Measurements from ENCODE around the gene WNT7B.
A peak's percentile ranks its signal among the peaks of the same experiment; 100 is the strongest.

WNT7B gene

GRCh38 chr22:45974498-45974897 is 2.5 kb downstream of the WNT7B start:
- DNase-seq: no peak

- no peak for DNase-seq
Measured at GRCh38 chr22:45972889-45973253, 4.1 kb downstream of the WNT7B start.

GRCh38 chr22:45972091-45972888 is 4.7 kb downstream of the WNT7B start:
- DNase-seq: peak in 4 of 51 donors; percentile 23 to 37 (median 32)

GRCh38 chr22:45971408-45972028 is 5.4 kb downstream of the WNT7B start:
- DNase-seq: no peak

- peak in 7 of 51 donors; percentile 3 to 57 (median 35) for DNase-seq
Measured at GRCh38 chr22:45970705-45971407, 6.1 kb downstream of the WNT7B start.

- no peak for DNase-seq
Measured at GRCh38 chr22:45969801-45970470, 7.0 kb downstream of the WNT7B start.

GRCh38 chr22:45969414-45969799 is 7.6 kb downstream of the WNT7B start:
- DNase-seq: no peak

GRCh38 chr22:45968751-45969413 is 8.1 kb downstream of the WNT7B start:
- no peak for DNase-seq

GRCh38 chr22:45968003-45968650 is 8.8 kb downstream of the WNT7B start:
- DNase-seq: no peak

GRCh38 chr22:45966895-45967365 is 10.0 kb downstream of the WNT7B start:
- peak in 6 of 51 donors; percentile 14 to 35 (median 22) for DNase-seq

GRCh38 chr22:45966320-45966894 is 10.6 kb downstream of the WNT7B start:
- DNase-seq: peak in 1 of 51 donors; percentile 22

- DNase-seq: no peak
Measured at GRCh38 chr22:45965563-45965962, 11.4 kb downstream of the WNT7B start.

GRCh38 chr22:45964926-45965527 is 11.9 kb downstream of the WNT7B start:
- DNase-seq: no peak

GRCh38 chr22:45964372-45964771 is 12.6 kb downstream of the WNT7B start:
- DNase-seq: no peak

GRCh38 chr22:45963821-45964220 is 13.1 kb downstream of the WNT7B start:
- no peak for DNase-seq

GRCh38 chr22:45962756-45963324 is 14.1 kb downstream of the WNT7B start:
- DNase-seq: no peak

- no peak for DNase-seq
Measured at GRCh38 chr22:45962434-45962718, 14.6 kb downstream of the WNT7B start.

GRCh38 chr22:45961679-45962433 is 15.1 kb downstream of the WNT7B start:
- DNase-seq: no peak
